Kidney glomerular epithelial cell (primary cell): ENCODE measurements around the gene GSTM2.

Experiments
- DNase-seq: peaks from one replicate; lab custom pipeline; 2025; lab: John Stamatoyannopoulos, UW

Gene GSTM2

GRCh38 chr1:109716121-109716520, 48.3 kb downstream of the GSTM2 start:
- DNase-seq = no peak

GRCh38 chr1:109716570-109717090, 48.8 kb downstream of the GSTM2 start:
- no peak for DNase-seq

DNA sequence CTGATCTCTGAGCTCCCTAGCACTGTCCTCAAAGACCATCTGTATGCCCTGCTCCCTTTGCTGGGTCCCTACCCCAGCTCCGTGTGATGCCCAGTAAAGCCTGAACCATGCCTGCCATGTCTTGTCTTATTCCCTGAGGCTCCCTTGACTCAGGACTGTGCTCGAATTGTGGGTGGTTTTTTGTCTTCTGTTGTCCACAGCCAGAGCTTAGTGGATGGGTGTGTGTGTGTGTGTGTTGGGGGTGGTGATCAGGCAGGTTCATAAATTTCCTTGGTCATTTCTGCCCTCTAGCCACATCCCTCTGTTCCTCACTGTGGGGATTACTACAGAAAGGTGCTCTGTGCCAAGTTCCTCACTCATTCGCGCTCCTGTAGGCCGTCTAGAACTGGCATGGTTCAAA, 49.9 kb downstream of the GSTM2 start:
- no peak for DNase-seq

GRCh38 chr1:109718495-109718894, 50.6 kb downstream of the GSTM2 start:
- peak; percentile 20 for DNase-seq

DNA sequence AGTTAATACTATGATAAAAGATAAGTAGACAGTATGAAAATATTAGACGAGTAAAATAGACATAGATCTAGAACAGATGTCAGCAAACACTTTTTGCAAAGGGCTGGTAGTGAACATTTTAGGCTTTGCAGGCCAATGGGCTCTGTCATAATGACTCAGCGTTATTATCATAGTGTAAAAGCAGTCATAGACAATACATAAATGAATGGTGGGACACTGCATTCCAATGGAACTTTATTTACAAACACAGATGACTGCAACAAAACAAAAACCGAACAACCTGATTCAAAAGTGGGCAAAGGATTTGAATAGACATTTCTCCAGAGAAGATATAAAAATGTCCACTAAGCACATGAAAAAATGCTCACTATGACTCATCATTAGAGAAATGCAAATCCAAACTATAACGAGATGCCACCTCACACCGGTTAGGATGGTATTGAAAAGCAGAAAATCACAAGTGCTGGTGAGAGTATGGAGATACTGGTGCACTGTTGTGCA, 51.5 kb downstream of the GSTM2 start:
- no peak for DNase-seq

- no peak for DNase-seq
Observed at GRCh38 chr1:109721042-109721441, 53.2 kb downstream of the GSTM2 start.

- DNase-seq = no peak
Observed at GRCh38 chr1:109721971-109722370, 54.1 kb downstream of the GSTM2 start.

- peak; percentile 39 for DNase-seq
Observed at GRCh38 chr1:109722908-109723691, 55.2 kb downstream of the GSTM2 start.
